ENCODE measurements around the gene GRAP2.
"Not testable (repeated sequence)": the region's sequence is repeated elsewhere in the genome, so short reads cannot be mapped to it uniquely, and the experiment has no call there.

GRAP2 gene

DNA sequence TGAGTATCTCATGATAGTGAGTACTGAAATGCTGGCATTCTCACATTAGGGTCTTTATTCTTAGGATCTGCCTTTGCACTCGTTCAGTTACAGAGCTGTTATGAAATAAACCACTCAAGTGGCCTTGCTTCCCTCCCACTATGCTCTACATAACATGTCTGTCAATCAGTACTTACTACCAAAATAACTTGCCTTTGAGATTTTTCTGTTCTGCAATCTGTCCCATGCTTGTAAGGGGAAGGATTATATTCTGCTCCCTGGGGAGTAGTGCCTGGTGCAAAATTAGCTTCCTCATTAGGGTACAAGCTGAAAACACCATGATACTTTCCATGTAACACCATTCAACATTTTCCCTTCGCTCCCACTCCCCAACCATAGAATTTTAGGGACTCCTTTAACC lies 1.9 kb upstream of the GRAP2 start:
- H3K4me1 ChIP-seq (ENCODE audit: control insufficient read depth, insufficient read depth, low read length) = no peaks in the 10 kb centered on the region
- no peaks in the 10 kb centered on the region for H3K36me3 ChIP-seq (ENCODE audit: control insufficient read depth, insufficient read depth, low read length)
- H3K9ac ChIP-seq (ENCODE audit: low read length) = no peak overlapping the region
- H3K27me3 ChIP-seq (ENCODE audit: control insufficient read depth, insufficient read depth, low read length) = peaks cover 4% of the 10 kb centered on the region; the same call in 1 of the 2 replicates
- no peaks in the 10 kb centered on the region for H3K9me3 ChIP-seq (ENCODE audit: control insufficient read depth, insufficient read depth, low read depth, low read length)
- H3K4me3 ChIP-seq (ENCODE audit: low read depth, low read length) = no peak overlapping the region
- no peak overlapping the region for H3K27ac ChIP-seq (ENCODE audit: low read depth, low read length)

DNA sequence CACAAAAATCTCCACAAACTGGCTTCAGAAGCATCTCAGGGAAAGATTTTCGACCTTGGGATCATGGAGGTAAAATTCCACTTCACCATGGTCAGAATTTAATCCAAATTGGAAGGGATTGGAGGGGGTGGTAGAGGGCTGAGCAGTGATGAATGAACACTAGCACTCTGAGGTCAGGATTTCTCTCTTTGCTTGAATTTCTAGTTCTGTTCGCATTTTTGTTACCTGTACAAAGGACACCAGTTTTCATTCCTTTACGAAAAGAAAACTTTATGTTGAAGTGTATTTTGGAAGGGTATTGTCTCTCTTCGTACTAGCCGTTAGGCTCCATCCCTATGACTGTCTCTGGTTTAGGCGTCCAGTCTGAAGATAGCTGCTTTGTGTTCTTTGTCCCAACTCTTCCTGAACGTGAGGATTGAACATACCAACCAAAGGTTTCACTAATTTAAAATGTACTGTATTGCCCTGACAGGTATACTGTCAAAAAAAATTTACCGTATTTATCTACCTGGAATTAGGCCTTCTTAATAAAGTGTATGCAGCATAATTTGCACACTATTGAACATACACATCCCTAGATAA lies 772 bp downstream of the GRAP2 start:
- Histone ChIP-seq H3K9me3 (ENCODE audit: control insufficient read depth, insufficient read depth, low read depth, low read length) (no peaks in the 10 kb centered on the region), H3K9ac (ENCODE audit: low read length) (no peak overlapping the region), H3K36me3 (ENCODE audit: control insufficient read depth, insufficient read depth, low read length) (no peaks in the 10 kb centered on the region), H3K4me1 (ENCODE audit: control insufficient read depth, insufficient read depth, low read length) (peaks cover 9% of the 10 kb centered on the region), H3K27me3 (ENCODE audit: control insufficient read depth, insufficient read depth, low read length) (peaks cover 4% of the 10 kb centered on the region; the same call in 1 of the 2 replicates), H3K27ac (ENCODE audit: low read depth, low read length) (no peak overlapping the region), H3K4me3 (ENCODE audit: low read depth, low read length) (no peak overlapping the region)

DNA sequence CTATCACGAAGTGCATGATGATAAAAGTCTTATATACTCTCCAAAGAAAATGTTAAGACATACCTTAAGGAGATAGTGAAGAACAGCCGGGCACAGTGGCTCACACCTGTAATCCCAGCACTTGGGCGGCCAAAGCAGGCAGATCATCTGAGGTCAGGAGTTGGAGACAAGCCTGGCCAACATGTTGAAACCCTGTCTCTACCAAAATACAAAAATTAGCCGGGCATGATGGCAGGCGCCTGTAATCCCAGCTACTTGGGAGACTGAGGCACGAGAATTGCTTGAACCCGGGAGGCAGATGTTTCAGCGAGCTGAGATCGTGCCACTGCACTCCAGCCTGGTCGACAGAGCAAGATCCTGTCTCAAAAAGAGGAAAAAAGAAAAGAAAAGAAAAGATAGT lies 3.1 kb downstream of the GRAP2 start:
- H3K27me3 ChIP-seq (ENCODE audit: control insufficient read depth, insufficient read depth, low read length); H3K9ac ChIP-seq (ENCODE audit: low read length); H3K4me1 ChIP-seq (ENCODE audit: control insufficient read depth, insufficient read depth, low read length); H3K36me3 ChIP-seq (ENCODE audit: control insufficient read depth, insufficient read depth, low read length); H3K27ac ChIP-seq (ENCODE audit: low read depth, low read length); H3K4me3 ChIP-seq (ENCODE audit: low read depth, low read length); H3K9me3 ChIP-seq (ENCODE audit: control insufficient read depth, insufficient read depth, low read depth, low read length): not testable (repeated sequence)

DNA sequence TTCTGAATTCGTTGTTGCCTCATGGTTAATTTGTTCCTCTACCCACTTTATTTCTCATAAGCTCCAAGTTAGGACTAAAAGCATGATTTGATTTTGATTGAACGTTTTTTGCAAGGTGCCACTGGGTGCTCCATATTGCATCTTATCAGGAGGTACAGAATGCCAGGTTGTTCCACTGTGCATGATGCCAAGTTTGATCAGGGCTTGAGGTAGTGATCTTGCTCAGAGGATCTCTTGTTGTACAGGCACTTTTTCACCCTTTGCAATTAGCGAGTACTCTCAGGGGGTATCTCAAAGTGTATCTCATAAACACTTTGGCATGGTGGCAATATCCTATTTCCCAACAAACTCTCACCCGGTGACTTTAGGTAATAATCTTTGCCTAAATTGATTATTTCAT lies 4.0 kb downstream of the GRAP2 start:
- Histone ChIP-seq H3K36me3 (ENCODE audit: control insufficient read depth, insufficient read depth, low read length) (no peaks in the 10 kb centered on the region), H3K27me3 (ENCODE audit: control insufficient read depth, insufficient read depth, low read length) (peaks cover 4% of the 10 kb centered on the region; the same call in 1 of the 2 replicates), H3K9ac (ENCODE audit: low read length) (no peak overlapping the region), H3K4me1 (ENCODE audit: control insufficient read depth, insufficient read depth, low read length) (peaks cover 10% of the 10 kb centered on the region), H3K9me3 (ENCODE audit: control insufficient read depth, insufficient read depth, low read depth, low read length) (no peaks in the 10 kb centered on the region), H3K27ac (ENCODE audit: low read depth, low read length) (no peak overlapping the region), H3K4me3 (ENCODE audit: low read depth, low read length) (no peak overlapping the region)

DNA sequence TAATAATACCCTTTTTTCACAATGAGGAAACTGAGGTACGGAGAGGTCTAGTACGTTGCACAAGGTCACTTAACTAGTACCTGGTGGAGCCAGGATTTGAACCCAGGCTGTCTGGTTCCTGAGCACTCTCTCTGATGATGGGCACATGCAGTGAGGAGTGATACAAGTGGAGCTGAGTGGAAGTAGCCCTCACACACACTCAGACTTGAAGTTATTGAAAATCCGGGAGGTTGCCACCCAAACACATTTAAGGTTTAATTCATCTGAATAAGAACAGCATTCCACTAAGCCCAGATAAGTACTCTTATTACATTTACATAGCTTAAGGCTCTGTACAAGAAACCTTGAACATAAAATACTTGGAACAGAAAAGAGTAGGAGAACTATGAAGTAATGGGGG lies 4.8 kb downstream of the GRAP2 start:
- Histone ChIP-seq H3K36me3 (ENCODE audit: control insufficient read depth, insufficient read depth, low read length) (no peaks in the 10 kb centered on the region), H3K4me1 (ENCODE audit: control insufficient read depth, insufficient read depth, low read length) (peaks cover 10% of the 10 kb centered on the region), H3K27ac (ENCODE audit: low read depth, low read length) (no peak overlapping the region)

DNA sequence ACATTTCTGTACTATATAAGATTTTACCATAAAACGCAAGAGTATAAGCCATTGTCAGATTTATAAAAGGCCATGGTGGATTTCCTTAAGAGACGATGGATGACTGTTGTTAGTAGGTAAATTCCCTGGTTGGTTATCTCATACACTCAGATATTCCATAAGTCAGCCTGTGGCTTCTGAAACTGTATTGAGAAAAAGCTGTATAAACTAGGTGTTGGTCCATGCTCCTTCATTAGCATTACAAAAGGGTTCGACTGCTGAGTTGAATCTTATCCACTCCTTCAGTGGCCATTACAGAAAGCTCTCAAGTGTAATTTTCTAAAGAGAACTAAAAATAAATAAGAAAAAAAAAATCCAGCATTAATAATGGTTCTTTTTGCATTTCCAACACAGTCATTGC lies 5.3 kb downstream of the GRAP2 start:
- H3K9ac ChIP-seq (ENCODE audit: low read length) = no peak overlapping the region
- peaks cover 10% of the 10 kb centered on the region for H3K4me1 ChIP-seq (ENCODE audit: control insufficient read depth, insufficient read depth, low read length)
- H3K4me3 ChIP-seq (ENCODE audit: low read depth, low read length) = no peak overlapping the region
- H3K36me3 ChIP-seq (ENCODE audit: control insufficient read depth, insufficient read depth, low read length) = no peaks in the 10 kb centered on the region
- no peaks in the 10 kb centered on the region for H3K9me3 ChIP-seq (ENCODE audit: control insufficient read depth, insufficient read depth, low read depth, low read length)
- no peak overlapping the region for H3K27ac ChIP-seq (ENCODE audit: low read depth, low read length)
- H3K27me3 ChIP-seq (ENCODE audit: control insufficient read depth, insufficient read depth, low read length) = no peaks in the 10 kb centered on the region; the same call in 1 of the 2 replicates

More for the DNA sequence above, 4.8 kb downstream of the GRAP2 start:
- no peak overlapping the region for H3K9ac ChIP-seq (ENCODE audit: low read length)
- H3K4me3 ChIP-seq (ENCODE audit: low read depth, low read length) = no peak overlapping the region
- H3K27me3 ChIP-seq (ENCODE audit: control insufficient read depth, insufficient read depth, low read length) = peaks cover 4% of the 10 kb centered on the region; the same call in 1 of the 2 replicates
- no peaks in the 10 kb centered on the region for H3K9me3 ChIP-seq (ENCODE audit: control insufficient read depth, insufficient read depth, low read depth, low read length)

DNA sequence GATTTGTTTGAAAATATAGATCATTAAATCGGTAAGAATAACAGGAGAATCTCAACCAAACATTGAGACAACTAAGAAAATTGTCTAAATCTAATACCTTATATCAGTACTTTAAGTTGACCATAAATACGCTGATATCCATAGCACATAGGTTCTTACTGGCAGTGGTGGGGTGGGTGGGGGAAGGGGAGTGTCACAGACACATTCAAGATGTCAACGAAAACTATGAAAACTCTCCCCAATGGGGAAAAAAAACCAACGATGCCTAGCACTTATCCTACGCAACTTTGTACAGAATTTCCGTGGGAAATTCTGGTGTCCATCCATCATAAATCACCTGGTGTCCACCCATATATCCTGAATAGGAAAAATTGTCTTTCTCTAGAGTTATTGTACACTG lies 6.2 kb downstream of the GRAP2 start:
- no peaks in the 10 kb centered on the region for H3K9me3 ChIP-seq (ENCODE audit: control insufficient read depth, insufficient read depth, low read depth, low read length)
- H3K4me1 ChIP-seq (ENCODE audit: control insufficient read depth, insufficient read depth, low read length) = peaks cover 10% of the 10 kb centered on the region
- H3K4me3 ChIP-seq (ENCODE audit: low read depth, low read length) = no peak overlapping the region
- no peaks in the 10 kb centered on the region for H3K36me3 ChIP-seq (ENCODE audit: control insufficient read depth, insufficient read depth, low read length)
- H3K9ac ChIP-seq (ENCODE audit: low read length) = no peak overlapping the region
- H3K27ac ChIP-seq (ENCODE audit: low read depth, low read length) = no peak overlapping the region
- no peaks in the 10 kb centered on the region for H3K27me3 ChIP-seq (ENCODE audit: control insufficient read depth, insufficient read depth, low read length)

DNA sequence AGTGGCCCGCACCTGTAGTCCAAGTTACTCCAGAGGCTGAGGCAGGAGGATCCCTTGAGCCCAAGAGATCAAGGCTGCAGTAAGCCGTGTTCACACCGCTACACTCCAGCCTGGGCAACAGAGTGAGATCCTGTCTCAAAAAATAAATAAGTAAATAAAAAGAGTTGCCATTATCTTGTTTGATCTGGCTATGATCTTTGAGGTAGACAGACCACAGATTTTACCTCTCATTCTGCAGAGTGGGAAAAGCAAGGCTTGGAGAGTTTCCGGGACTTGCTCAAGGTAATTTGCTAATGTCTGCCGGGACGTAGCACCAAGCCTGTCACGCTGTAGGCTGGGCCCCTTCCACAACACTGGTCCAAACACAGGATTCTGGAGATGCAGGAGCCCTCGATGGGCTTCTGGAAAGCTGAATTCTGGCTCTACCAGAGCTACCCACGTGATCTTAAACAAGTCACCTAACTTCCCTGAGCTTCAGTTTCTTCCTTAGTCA lies 6.8 kb downstream of the GRAP2 start:
- H3K9ac ChIP-seq (ENCODE audit: low read length) = no peak overlapping the region
- H3K4me1 ChIP-seq (ENCODE audit: control insufficient read depth, insufficient read depth, low read length) = peaks cover 10% of the 10 kb centered on the region
- no peak overlapping the region for H3K4me3 ChIP-seq (ENCODE audit: low read depth, low read length)
- no peaks in the 10 kb centered on the region for H3K27me3 ChIP-seq (ENCODE audit: control insufficient read depth, insufficient read depth, low read length)
- no peak overlapping the region for H3K27ac ChIP-seq (ENCODE audit: low read depth, low read length)
- H3K9me3 ChIP-seq (ENCODE audit: control insufficient read depth, insufficient read depth, low read depth, low read length) = no peaks in the 10 kb centered on the region
- H3K36me3 ChIP-seq (ENCODE audit: control insufficient read depth, insufficient read depth, low read length) = no peaks in the 10 kb centered on the region

DNA sequence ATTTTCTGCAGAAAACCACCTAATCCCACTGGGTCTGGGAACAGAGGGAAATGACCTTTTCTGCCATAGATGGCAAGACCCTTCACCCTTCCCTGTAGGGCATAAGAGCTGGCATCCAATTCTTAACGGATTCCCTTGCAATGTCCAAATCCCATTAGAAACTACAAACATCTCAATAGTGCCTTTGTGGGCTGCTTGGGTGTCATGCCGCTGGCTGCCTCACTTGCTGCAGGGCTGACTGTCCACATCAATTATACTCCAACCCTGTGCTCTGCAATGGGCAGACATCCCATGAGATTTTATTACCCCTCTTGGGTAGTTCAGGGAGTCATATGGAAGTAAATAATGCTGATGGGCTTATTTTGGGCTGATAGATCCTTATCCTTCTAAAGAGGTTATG lies 7.3 kb downstream of the GRAP2 start:
- no peak overlapping the region for H3K4me3 ChIP-seq (ENCODE audit: low read depth, low read length)
- no peaks in the 10 kb centered on the region for H3K36me3 ChIP-seq (ENCODE audit: control insufficient read depth, insufficient read depth, low read length)
- no peak overlapping the region for H3K27ac ChIP-seq (ENCODE audit: low read depth, low read length)
- H3K4me1 ChIP-seq (ENCODE audit: control insufficient read depth, insufficient read depth, low read length) = peaks cover 10% of the 10 kb centered on the region
- H3K9me3 ChIP-seq (ENCODE audit: control insufficient read depth, insufficient read depth, low read depth, low read length) = no peaks in the 10 kb centered on the region
- H3K9ac ChIP-seq (ENCODE audit: low read length) = no peak overlapping the region
- no peaks in the 10 kb centered on the region for H3K27me3 ChIP-seq (ENCODE audit: control insufficient read depth, insufficient read depth, low read length)

DNA sequence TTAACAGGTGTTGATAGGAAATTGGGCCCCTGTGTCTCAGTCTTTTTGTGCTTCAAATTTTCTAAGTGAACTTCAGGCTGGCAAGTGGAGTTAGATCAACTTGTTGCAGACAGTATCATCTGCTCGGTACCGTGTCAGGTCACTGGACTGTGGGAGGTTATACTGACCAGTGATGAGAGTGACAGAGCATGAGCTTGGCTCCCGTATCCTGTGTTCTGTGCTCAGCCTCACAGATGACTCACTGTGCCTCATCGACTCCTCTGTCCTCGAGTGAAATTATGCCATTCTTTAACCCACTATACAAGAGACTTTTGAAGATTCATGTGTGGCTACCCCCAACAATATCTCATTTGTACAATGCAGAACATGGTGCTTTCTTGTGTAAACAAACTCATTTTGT lies 7.9 kb downstream of the GRAP2 start:
- Histone ChIP-seq H3K27me3 (ENCODE audit: control insufficient read depth, insufficient read depth, low read length) (no peaks in the 10 kb centered on the region), H3K9me3 (ENCODE audit: control insufficient read depth, insufficient read depth, low read depth, low read length) (no peaks in the 10 kb centered on the region), H3K9ac (ENCODE audit: low read length) (no peak overlapping the region), H3K4me1 (ENCODE audit: control insufficient read depth, insufficient read depth, low read length) (peaks cover 10% of the 10 kb centered on the region), H3K36me3 (ENCODE audit: control insufficient read depth, insufficient read depth, low read length) (no peaks in the 10 kb centered on the region), H3K27ac (ENCODE audit: low read depth, low read length) (no peak overlapping the region), H3K4me3 (ENCODE audit: low read depth, low read length) (no peak overlapping the region)

DNA sequence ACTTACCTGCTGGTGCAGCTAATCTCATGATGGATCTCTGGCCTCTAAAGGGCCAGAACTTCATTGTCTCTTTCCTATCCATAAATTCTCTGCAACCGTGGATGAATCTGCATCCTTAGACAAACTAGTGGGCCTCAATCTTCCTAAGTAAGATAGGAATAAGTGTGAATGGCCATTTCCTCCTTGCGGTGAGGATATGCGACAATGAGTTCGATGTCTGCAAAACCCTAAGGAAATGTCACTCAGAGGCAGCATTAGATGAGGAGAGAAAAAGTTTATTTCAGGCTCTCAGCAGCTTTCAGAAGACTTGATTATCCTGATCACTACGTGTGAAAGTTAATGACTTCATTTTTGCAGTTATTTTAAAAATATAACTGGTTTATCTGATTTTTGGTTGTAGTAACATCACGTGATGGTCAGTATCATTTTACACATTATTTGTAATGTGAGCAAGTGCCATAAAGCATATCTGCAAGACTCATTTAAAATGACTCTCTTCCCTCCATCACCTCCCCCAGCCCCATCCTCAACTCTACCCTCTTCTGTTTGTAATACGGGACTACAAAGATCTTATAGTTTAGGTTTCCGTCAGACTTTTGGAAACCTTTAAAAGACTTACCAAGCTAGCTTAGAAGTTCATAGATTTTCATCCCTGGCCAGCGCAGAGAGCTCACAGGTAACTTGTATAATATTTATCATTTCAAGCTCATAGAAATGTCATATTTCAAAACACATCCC lies 10.2 kb downstream of the GRAP2 start:
- no peak overlapping the region for H3K27ac ChIP-seq (ENCODE audit: low read depth, low read length)

More for the DNA sequence above, 10.2 kb downstream of the GRAP2 start:
- Histone ChIP-seq H3K4me1 (ENCODE audit: control insufficient read depth, insufficient read depth, low read length) (peaks cover 16% of the 10 kb centered on the region), H3K27me3 (ENCODE audit: control insufficient read depth, insufficient read depth, low read length) (no peaks in the 10 kb centered on the region), H3K4me3 (ENCODE audit: low read depth, low read length) (no peak overlapping the region), H3K9me3 (ENCODE audit: control insufficient read depth, insufficient read depth, low read depth, low read length) (no peaks in the 10 kb centered on the region), H3K9ac (ENCODE audit: low read length) (no peak overlapping the region), H3K36me3 (ENCODE audit: control insufficient read depth, insufficient read depth, low read length) (no peaks in the 10 kb centered on the region)

Measured in HUES6 (cell line).